Activated CD8-positive, alpha-beta memory T cell treated with anti-CD3 and anti-CD28 coated beads, Interleukin-2, amount 50 U/mL, for 4 hours (primary cell): ENCODE results near the gene KIF13A.
"Not testable (repeated sequence)": the region's sequence is repeated elsewhere in the genome, so short reads cannot be mapped to it uniquely, and the experiment has no call there.

Experiments used
- DNase-seq: peaks from one replicate; pipeline ENCODE4 v3.0.0-alpha.2; 2020

The KIF13A gene

GRCh38 chr6:17930321-17930993 is 57.0 kb downstream of the KIF13A start:
- DNase-seq, result no peak

DNA sequence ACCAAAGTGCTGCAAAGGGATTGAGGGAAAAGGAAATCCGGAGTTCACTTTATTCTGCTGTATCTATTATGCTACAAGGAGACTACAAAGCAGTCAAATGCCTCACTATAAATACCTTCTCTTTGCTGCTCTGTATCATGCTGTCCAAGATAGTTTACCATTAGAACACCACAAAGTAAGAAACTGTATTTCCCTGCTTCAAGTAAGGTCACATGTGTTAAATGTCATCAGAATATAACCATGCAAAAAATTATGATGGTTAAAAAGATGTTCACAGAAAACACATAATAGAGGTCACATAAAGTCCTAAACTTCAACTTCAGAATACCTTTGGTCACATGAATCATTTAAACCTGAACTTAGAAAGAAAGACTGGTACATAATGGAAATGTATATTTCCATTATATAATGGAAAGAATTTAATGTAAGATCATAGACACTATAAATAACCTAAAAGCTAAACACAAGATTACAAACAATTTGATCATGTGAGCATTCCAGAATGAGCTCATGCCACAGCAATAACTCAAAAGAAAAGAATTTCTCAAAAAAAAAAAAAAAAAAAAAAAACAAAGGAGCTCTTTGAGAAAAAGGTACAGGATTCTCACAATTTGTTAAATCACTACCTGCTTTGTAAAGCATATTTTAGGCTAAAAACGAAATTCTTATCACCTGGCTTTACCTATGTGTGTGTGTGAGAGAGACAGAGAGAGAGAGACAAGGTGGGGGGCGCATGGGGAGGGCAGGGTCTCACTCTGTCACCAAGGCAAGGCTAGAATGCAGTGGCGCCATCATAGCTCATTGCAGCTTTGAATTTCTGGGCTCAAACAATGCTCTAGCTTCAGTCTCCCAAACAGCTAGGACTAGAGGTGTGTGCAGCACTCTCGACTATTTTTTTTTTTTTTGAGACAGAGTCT is 58.7 kb downstream of the KIF13A start:
- no peak for DNase-seq

DNA sequence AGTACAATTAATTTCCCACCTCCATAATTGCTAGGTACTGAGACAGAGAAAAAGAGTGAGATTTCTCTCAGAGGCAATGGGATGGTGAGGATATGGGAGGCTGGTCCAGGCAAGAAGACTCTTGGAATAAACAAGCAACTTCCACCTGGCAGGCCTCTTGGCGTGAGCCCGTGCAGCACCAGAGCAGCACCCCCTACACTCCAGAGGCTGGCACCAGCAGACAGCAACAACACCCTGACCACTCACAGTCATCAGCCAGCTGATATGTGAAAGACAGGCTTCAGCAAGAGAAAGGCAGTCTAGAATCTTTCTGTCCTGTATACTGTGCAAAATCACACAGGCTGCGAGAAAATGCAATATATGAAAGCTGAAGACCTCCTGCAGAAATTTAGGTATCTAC is 59.7 kb downstream of the KIF13A start:
- DNase-seq, result no peak

DNA sequence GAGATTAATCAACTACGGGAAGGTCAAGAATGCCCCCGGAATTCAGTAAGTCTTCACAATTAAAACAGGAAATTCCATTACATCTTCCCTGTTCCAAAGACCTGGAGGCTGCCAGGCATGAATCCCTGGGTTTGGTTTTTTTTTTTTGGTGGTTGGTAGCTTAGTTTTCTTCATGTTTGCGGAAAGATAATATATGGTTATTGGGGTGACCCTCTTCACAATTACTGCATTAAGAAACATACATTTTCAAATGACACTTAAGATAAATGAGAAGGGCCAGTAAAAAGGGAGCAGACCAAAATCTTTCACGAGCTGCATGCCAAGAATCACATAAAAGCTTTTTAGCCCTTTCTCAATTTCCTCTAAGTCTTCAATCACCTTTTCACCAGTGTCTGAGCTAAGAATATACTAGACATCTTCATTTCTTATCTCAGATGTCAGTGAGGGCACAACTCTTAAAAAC is 64.0 kb downstream of the KIF13A start:
- DNase-seq, result no peak

DNA sequence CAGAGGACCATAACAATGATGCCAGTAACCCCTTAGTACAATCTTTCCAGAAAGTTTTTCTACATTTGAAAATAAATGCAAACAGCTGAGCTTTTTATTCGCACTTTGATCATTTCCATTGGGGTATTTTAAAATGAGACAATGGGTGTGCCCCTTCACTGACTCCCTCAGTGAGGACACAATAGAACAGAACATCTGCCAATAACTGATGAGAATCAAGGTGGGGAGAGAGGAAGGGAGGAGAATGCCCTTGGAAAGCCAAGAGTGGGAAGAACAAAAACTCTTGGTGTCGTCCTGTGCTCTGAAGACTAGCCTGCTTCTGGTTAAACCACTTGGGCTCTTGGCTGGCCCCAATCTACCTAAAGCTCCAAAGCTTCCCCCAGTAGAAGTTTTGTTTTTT is 66.0 kb downstream of the KIF13A start:
- no peak for DNase-seq

- DNase-seq, result no peak
Measured at GRCh38 chr6:17919496-17919895, 67.9 kb downstream of the KIF13A start.

DNA sequence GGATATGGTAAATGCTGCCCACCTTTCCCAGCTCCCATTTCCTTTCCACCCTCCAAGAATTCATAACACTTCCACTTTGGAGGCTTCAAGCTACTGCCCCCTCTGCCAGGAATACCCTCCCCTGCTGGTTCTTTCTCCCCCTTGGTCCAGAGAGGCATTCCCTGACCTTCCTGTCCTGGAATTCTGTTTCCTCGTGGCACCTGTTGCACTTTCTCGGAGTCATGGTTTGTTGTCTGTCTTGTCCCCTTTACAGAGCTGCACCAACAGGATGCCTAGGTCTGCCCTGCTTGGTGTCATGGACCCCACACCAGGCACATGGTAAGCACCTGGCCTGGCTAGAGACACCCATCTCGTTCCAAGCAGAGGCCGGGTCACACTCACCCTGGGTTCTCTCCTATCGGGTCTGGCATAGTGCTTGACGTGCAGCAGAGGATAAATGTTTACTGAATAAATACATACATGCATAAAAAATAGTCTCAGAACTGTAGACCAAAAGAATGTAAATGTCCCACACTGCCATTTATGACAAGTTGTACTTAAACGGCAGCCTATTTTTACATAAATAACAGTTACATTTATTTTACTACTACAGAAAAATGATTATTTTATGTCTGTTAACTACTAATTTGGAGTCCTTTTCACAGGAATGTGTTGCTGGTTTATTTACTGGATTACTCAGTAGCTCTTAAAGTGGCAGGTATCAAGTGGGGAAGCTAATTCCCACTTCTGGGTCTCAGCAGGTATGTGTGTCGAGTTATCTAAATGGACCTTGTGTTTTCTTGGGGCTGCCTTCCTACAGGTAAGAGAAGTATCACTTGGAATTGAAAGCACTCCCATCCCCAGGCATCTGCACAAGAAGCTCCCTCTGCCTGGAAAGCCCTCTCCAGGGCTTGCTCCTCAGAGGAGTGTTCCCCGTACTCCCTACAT is 69.3 kb downstream of the KIF13A start:
- no peak for DNase-seq

GRCh38 chr6:17914651-17915050 is 72.8 kb downstream of the KIF13A start:
- no peak for DNase-seq

DNA sequence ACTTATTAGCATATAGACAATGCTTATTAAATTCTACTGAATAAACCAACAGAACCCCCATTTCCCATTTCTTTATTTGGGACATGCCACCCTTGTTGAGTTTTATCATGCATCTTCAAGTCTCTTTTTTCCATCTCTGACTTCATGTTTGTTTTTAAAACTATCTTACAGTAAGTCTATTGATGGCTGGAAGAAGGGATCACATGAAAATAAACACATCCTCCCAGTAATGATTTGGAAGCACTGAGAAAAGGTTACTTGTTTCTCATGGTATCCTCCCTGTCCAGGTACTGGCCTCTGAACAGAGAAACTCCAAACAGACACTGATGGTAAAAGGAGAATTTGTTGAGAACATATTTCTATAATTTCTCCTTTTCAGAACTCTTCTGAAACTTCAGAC is 74.9 kb downstream of the KIF13A start:
- DNase-seq, result no peak

DNA sequence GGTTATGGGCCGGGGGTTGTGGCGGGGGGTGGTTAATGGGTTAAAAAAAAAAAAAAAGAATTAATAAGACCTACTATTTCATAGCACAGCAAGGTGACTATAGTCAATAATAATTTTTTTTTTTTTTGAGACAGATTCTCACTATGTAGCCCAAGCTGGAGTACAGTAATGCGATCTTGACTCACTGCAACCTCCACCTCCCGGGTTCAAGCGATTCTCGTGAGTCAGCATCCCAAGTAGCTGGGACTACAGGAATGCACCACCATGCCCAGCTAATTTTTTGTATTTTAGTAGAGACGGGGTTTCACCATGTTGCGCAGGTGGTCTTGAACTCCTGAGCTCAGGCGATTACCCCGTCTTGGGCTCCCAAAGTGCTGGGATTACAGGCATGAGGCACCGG is 75.8 kb downstream of the KIF13A start:
- DNase-seq, result not testable (repeated sequence)

GRCh38 chr6:17910189-17910588 is 77.2 kb downstream of the KIF13A start:
- no peak for DNase-seq

DNA sequence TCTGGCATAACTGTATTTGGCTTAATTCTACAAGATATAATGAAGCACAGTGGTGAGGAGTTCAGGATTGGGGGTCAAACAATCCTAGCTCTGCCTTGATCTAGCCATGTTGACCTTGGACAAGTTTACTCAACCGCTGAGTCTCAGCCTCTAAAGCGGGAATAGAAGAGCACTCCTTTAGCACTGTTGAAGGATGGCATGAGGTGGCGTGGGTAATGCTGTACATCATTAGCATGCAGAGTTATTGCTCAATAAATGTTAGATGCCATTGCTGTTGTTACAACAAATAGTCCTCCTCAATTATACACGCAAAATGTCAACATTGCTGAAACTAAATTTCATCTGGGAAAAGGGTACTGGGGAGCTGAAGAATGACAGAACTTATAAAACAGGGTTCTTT is 78.6 kb downstream of the KIF13A start:
- DNase-seq, result no peak

GRCh38 chr6:17907406-17908229 is 79.8 kb downstream of the KIF13A start:
- no peak for DNase-seq

DNA sequence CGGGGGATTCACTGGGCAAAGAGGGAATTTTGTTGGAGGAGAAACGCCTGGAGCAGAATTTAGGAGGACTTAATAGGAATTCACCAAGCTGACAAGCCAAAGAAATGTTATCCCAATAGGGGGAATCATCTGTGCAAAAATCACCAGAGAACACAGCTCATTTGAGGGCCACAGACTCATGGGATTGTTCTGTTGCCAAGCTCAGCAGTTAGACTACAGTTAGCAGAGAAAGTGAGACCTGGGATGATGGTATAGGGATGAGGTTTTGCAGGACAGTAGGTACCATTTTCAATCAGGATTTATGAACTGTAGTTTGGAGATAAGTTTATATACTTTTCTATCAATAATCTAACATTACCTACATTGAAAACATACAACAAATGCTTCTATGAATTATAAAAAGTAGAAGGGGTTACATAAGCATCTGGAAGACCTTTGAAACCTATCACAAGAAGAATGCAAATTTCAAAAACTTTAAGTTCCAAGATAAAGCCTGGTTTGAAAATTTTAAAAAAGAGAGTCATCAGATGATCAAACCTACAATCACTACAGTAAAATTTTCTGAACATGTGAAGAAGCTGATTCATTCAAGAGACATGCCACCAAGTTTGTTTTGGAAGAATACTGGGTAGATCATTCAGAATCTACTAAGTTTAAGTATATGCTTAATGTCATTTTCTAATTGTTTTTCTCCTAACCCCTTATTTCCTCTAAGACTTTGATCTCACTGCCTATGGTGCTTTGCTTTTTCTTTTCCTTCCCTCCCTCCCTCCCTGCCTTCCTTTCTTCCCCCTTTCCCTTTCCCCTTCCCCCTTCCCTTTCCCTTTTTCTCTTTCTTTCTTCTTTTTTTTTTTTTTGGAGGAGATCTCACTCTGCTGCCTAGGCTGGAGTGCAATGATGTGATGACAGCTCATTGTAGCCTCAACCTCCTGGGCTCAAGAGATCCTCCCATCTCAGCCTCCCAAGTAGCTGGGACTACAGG is 81.5 kb downstream of the KIF13A start:
- DNase-seq, result no peak

DNA sequence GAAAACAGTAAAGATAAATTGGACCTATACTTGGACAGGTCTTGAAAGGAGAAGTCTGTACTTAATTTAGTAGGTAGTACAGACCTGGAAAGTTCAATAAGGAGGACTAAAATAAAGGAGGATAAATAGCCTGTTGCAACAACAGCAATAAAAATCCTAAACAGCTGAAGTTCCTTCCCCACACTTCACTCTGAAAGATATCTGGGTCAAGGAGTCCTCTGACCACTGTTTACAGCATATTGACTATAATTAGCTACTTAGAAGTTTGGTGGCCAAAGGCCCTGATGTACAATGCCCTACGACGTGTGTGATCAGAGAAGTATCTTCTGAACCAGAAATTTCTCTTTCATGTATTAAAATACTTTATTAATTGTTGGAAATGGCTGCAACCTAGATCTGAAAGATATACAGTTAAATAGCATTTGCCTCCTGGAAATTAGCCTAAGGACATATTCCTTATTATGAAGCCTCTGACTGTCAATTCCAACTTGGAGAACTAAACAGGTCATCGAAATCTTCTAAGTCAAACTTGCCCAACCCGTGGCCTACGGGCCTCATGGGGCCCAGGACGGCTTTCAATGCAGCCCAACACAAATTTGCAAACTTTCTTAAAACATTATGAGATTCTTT is 82.8 kb downstream of the KIF13A start:
- no peak for DNase-seq

GRCh38 chr6:17902974-17903373 is 84.5 kb downstream of the KIF13A start:
- no peak for DNase-seq

DNA sequence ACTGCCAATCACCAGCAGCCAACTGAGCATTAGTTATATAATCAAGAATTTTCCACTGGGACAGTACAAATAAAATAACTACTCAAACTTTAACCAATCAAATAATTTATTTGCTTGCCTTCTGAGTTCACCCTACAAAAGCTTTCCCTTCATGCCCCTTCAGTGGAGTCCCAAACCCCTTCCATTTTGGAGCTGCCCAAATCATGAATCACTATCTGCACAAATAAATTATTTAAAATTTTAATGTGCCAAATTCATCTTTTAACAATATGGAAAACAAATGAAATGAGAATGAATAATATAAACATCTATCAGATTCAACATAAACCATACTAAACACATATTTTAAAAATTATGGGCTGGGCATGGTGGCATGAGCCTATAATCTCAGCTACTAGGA is 85.9 kb downstream of the KIF13A start:
- no peak for DNase-seq

DNA sequence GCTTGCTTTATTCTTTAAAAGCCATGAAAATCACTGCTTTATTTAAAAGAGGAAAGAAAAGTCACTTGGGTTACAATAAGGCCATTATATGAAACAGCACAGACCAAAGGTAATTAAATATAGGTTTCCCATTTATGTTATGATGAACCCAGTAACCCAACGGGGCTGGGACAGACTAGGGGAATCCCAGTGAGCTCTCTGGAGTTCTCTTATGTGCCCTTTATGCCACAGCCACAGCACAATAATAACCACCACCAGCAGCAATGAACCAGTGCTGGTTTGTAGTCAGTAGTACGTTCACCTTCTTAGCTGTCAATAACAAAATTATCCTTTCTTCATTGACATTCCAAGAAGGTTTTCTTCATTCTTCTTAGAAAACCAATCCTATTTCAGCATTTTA is 87.4 kb downstream of the KIF13A start:
- DNase-seq, result no peak

GRCh38 chr6:17899491-17899890 is 87.9 kb downstream of the KIF13A start:
- no peak for DNase-seq

DNA sequence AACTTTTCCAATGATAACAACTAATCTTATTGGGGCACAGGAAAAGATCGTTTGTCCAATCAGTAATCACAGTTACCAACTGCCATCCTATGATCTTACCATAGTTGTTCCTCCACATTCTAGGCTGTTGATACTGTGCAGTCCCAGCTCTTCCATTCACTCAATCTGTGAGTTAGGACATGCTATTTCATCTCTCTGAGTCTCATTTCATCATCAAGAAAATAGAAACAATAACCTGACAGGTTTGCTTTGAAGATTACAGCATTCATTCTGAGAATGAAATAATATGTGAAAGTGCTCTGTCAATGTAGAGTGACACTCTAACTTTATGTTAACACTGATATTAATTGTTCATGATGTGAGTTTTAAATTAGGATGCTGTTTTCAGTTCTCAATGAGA is 89.8 kb downstream of the KIF13A start:
- no peak for DNase-seq
